Prostate gland (tissue), 2 donors: ENCODE measurements around the gene FAIM2. TPM values are rescaled to one million over a fixed set of nuclear protein-coding genes. Genes with fewer than 3 reads are reported as not detected.

Experiments used
- DNase-seq: peaks from one replicate; pipeline ENCODE4 v3.0.0-alpha.2; 2019; ENCODE audit warnings: low spot score
- H3K27ac ChIP-seq, 2 donors: fragments of 200-600 bp; sonication (generic); 2 replicates each; pipeline ENCODE4 v1.5.1; 2017 to 2019
- H3K27me3 ChIP-seq: fragments of 200-600 bp; sonication (generic); replicated peaks from 2 replicates; pipeline ENCODE4 v1.5.1; 2019; ENCODE audit not compliant: insufficient read depth
- H3K36me3 ChIP-seq, 2 donors: fragments of 200-600 bp; sonication (generic); 1 replicate in 1 of 2; 2 replicates in 1 of 2; pipeline versions ENCODE4 v1.5.1 to v1.8.1; 2017 to 2019
- H3K4me1 ChIP-seq: fragments of 200-600 bp; sonication (generic); replicated peaks from 2 replicates; pipeline ENCODE4 v1.5.1; 2019
- H3K4me3 ChIP-seq, 2 donors: fragments of 200-600 bp; sonication (generic); 2 replicates each; pipeline ENCODE4 v1.5.1; 2017 to 2019
- H3K9me3 ChIP-seq: fragments of 200-600 bp; sonication (generic); 2 replicates; pipeline ENCODE4 v1.5.1; 2017
- CTCF ChIP-seq, 4 experiments: fragments of 200-600 bp in 2 of 4; fragments of 450-650 bp in 2 of 4; sonication (generic) in 2 of 4; IDR thresholded peaks; 1 replicate in 3 of 4; 2 replicates in 1 of 4; pipeline ENCODE4 v1.5.1; 2016 to 2019; ENCODE audit warnings: antibody characterized with exemption in 4 of 4, mild to moderate bottlenecking in 2 of 4, moderate library complexity in 2 of 4
- POLR2A ChIP-seq: fragments of 450-650 bp; IDR thresholded peaks from one replicate; pipeline ENCODE4 v1.6.1; 2016; ENCODE audit warnings: antibody characterized with exemption, mild to moderate bottlenecking
- POLR2AphosphoS5 ChIP-seq: sonication (generic); formaldehyde crosslinking; IDR thresholded peaks from one replicate; pipeline ENCODE4 v1.6.1; 2017; ENCODE audit warnings: antibody characterized with exemption
- WGBS: methylation state at CpG from one replicate; pipeline ENCODE4 v1.1.5; 2018; 5-methylcytosine and 5-hydroxymethylcytosine counted together
- intact Hi-C: fragments of 100-400 bp; cut with DNase I; formaldehyde crosslinking; loops from one replicate; pipeline ENCODE4 v1.14.2; 2022
- total RNA-seq, 2 donors: library from RNA; depleted of rRNA; stranded (reverse); fragments of >200 nt; gene quantifications; one replicate each; pipeline ENCODE4 v1.1.0, GENCODE V29; 2016

The FAIM2 gene
- total RNA-seq, 2 donors from 2014 or later = 2.8 to 12.0 TPM

GRCh38 chr12:49869816-49870500 is 33.7 kb downstream of the FAIM2 start:
- no peaks in the 10 kb centered on the region for H3K36me3 ChIP-seq
- H3K9me3 ChIP-seq = no peaks in the 10 kb centered on the region
- H3K27ac ChIP-seq = peak overlapping the region in 1 of 2 donors; percentile 37
- peaks cover 8% of the 10 kb centered on the region for H3K4me1 ChIP-seq
- DNase-seq = no peak
- intact Hi-C loops = loop anchor here (5.0 kb wide), 2 partner anchors 97 to 192 kb away; no protein-coding TSS in a partner anchor
- TF ChIP-seq POLR2A = no peak
- no peaks in the 10 kb centered on the region for H3K27me3 ChIP-seq
- H3K4me3 ChIP-seq = no peak overlapping the region
- WGBS = 89% methylated on average over 14 of the region's 14 CpGs

GRCh38 chr12:49868952-49869815 is 34.5 kb downstream of the FAIM2 start:
- WGBS = 13% methylated on average over 13 of the region's 16 CpGs
- H3K4me1 ChIP-seq = peaks cover 8% of the 10 kb centered on the region
- H3K27ac ChIP-seq = peak overlapping the region; percentile 22 to 37
- no peak overlapping the region for H3K4me3 ChIP-seq
- intact Hi-C loops = loop anchor here (5.0 kb wide), 2 partner anchors 98 to 193 kb away; no protein-coding TSS in a partner anchor
- H3K27me3 ChIP-seq = no peaks in the 10 kb centered on the region
- no peak for TF ChIP-seq POLR2A
- TF ChIP-seq CTCF (IDR thresholded peaks at IDR 0.05) = no peak
- TF ChIP-seq POLR2AphosphoS5 = no peak
- no peaks in the 10 kb centered on the region for H3K36me3 ChIP-seq
- DNase-seq = peak; percentile 65
- H3K9me3 ChIP-seq = no peaks in the 10 kb centered on the region

GRCh38 chr12:49868449-49868848 is 35.3 kb downstream of the FAIM2 start:
- TF ChIP-seq POLR2AphosphoS5 = no peak
- no peak for TF ChIP-seq CTCF (IDR thresholded peaks at IDR 0.05)
- TF ChIP-seq POLR2A = no peak
- Histone ChIP-seq H3K27me3 (no peaks in the 10 kb centered on the region), H3K36me3 (no peaks in the 10 kb centered on the region), H3K4me3 (no peak overlapping the region), H3K4me1 (peaks cover 8% of the 10 kb centered on the region), H3K27ac (peak overlapping the region in 1 of 2 donors; percentile 22), H3K9me3 (no peaks in the 10 kb centered on the region)
- WGBS = 69% methylated on average over 16 of the region's 16 CpGs
- DNase-seq = no peak
- intact Hi-C loops = loop anchor here (5.0 kb wide), 2 partner anchors 99 to 194 kb away; no protein-coding TSS in a partner anchor

- 36% methylated on average over 11 of the region's 11 CpGs for WGBS
- Histone ChIP-seq H3K27ac (peak overlapping the region in 1 of 2 donors; percentile 22), H3K27me3 (no peaks in the 10 kb centered on the region), H3K9me3 (no peaks in the 10 kb centered on the region), H3K36me3 (no peaks in the 10 kb centered on the region), H3K4me1 (peaks cover 8% of the 10 kb centered on the region), H3K4me3 (no peak overlapping the region)
- DNase-seq = no peak
- TF ChIP-seq POLR2AphosphoS5 (no peak), CTCF (IDR thresholded peaks at IDR 0.05) (no peak), POLR2A (no peak)
- intact Hi-C loops = loop anchor here (5.0 kb wide), 2 partner anchors 100 to 195 kb away; no protein-coding TSS in a partner anchor
Observed at GRCh38 chr12:49867570-49868341, 35.9 kb downstream of the FAIM2 start.
